Sigmoid colon (tissue), 7 donors: ENCODE measurements around the gene SAT1. TPM values are rescaled to one million over a fixed set of nuclear protein-coding genes. Genes with fewer than 3 reads are reported as not detected.

Source experiments
- DNase-seq: peaks from one replicate; pipeline ENCODE4 v3.0.0-alpha.2; 2019
- H3K27ac ChIP-seq, 4 donors: fragments of 200-600 bp; sonication (generic); one replicate each; pipeline ENCODE4 v1.5.1; 2016 to 2019; ENCODE audit warnings: mild to moderate bottlenecking in 1 of 4
- H3K27me3 ChIP-seq, 3 donors: fragments of 200-600 bp; sonication (generic); one replicate each; pipeline ENCODE4 v1.5.1; 2019; ENCODE audit warnings: mild to moderate bottlenecking in 1 of 3
- H3K36me3 ChIP-seq, 4 donors: fragments of 200-600 bp; sonication (generic); one replicate each; pipeline ENCODE4 v1.5.1; 2016 to 2019
- H3K4me1 ChIP-seq, 4 donors: fragments of 200-600 bp; sonication (generic); one replicate each; pipeline ENCODE4 v1.5.1; 2017 to 2019
- H3K4me3 ChIP-seq, 4 donors: fragments of 200-600 bp; sonication (generic); one replicate each; pipeline ENCODE4 v1.5.1; 2017 to 2019; ENCODE audit warnings: mild to moderate bottlenecking in 2 of 4, moderate library complexity in 1 of 4
- H3K9me3 ChIP-seq, 4 donors: fragments of 200-600 bp in 3 of 4; sonication (generic) in 3 of 4; one replicate each; pipeline versions ENCODE4 v1.5.1 to v1.6.1; 2013 to 2019
- CTCF ChIP-seq, 4 experiments: fragments of 450-650 bp in 3 of 4; fragments of 200-600 bp in 1 of 4; IDR thresholded peaks; one replicate each; pipeline ENCODE4 v1.5.1; 2016 to 2019; ENCODE audit warnings: antibody characterized with exemption in 4 of 4, mild to moderate bottlenecking in 3 of 4, moderate library complexity in 2 of 4
- EP300 ChIP-seq, 4 donors: sonication (generic); formaldehyde crosslinking; IDR thresholded peaks; one replicate each; pipeline ENCODE4 v1.6.1; 2017; ENCODE audit warnings: antibody characterized with exemption in 4 of 4
- POLR2A ChIP-seq, 2 donors: fragments of 450-650 bp; IDR thresholded peaks; one replicate each; pipeline ENCODE4 v1.6.1; 2016; ENCODE audit warnings: antibody characterized with exemption in 2 of 2, mild to moderate bottlenecking in 2 of 2, moderate library complexity in 2 of 2
- POLR2AphosphoS5 ChIP-seq, 4 donors: sonication (generic); formaldehyde crosslinking; IDR thresholded peaks; one replicate each; pipeline ENCODE4 v1.6.1; 2017; ENCODE audit warnings: antibody characterized with exemption in 4 of 4
- WGBS, 2 donors: extraction: QIAGEN DNeasy Blood & Tissue Kit; methylation state at CpG; one replicate each; pipeline ENCODE4 v1.1.7; 2013; 5-methylcytosine and 5-hydroxymethylcytosine counted together
- intact Hi-C: fragments of 100-400 bp; cut with DNase I; formaldehyde crosslinking; loops from one replicate; pipeline ENCODE4 v1.15.1; 2023
- polyA plus RNA-seq, 3 donors: library from polyadenylated mRNA; stranded (reverse); fragments of 200-250 nt; gene quantifications; one replicate each; pipeline ENCODE4 v1.2.3, GENCODE V29; 2013
- total RNA-seq, 4 donors: library from RNA; depleted of rRNA; stranded (reverse); fragments of >200 nt; gene quantifications; one replicate each; pipeline ENCODE4 v1.1.0, GENCODE V29; 2016
- donor health status: healthy with polysubstance abuse.
- donor health status: Bipolar disorder and iron deficiency.
- donor health status: healthy.

The SAT1 gene
- total and polyA plus RNA-seq, 7 donors = 321 to 1,356 (median 371) TPM

GRCh38 chrX:23783589-23784469 is 856 bp downstream of the SAT1 start:
- WGBS, 2 donors = 4 to 12% methylated on average over 21 of the region's 21 CpGs
- peaks cover 0 to 9% (median 0%) of the 10 kb centered on the region in 4 donors for H3K4me1 ChIP-seq
- no peak for DNase-seq
- TF ChIP-seq POLR2AphosphoS5 (IDR thresholded peaks at IDR 0.05) = no peak
- TF ChIP-seq CTCF (IDR thresholded peaks at IDR 0.05) = no peak
- TF ChIP-seq POLR2A (IDR thresholded peaks at IDR 0.05) = no peak
- TF ChIP-seq EP300 (IDR thresholded peaks at IDR 0.05) = no peak
- peak overlapping the region; percentile 70 to 74 (median 71) for H3K4me3 ChIP-seq
- no peaks in the 10 kb centered on the region for H3K27me3 ChIP-seq
- H3K27ac ChIP-seq = peak overlapping the region; percentile 91 to 96 (median 93)
- no peaks in the 10 kb centered on the region for H3K9me3 ChIP-seq
- intact Hi-C loops = loop anchor here (2.0 to 10.0 kb wide), 4 partner anchors 41 to 271 kb away; partner anchors contain the start of genes ACOT9 and EIF2S3
- peaks cover 0 to 12% (median 0%) of the 10 kb centered on the region in 4 donors for H3K36me3 ChIP-seq

GRCh38 chrX:23784470-23785331 is 1.7 kb downstream of the SAT1 start:
- intact Hi-C loops = loop anchor here (5.0 to 10.0 kb wide), 2 partner anchors 87 to 270 kb away; partner anchors contain the start of gene EIF2S3
- Histone ChIP-seq H3K36me3 (peaks cover 0 to 12% (median 0%) of the 10 kb centered on the region in 4 donors), H3K27me3 (no peaks in the 10 kb centered on the region), H3K4me1 (peaks cover 0 to 9% (median 0%) of the 10 kb centered on the region in 4 donors), H3K9me3 (no peaks in the 10 kb centered on the region), H3K27ac (peak overlapping the region; percentile 91 to 96 (median 93)), H3K4me3 (peak overlapping the region; percentile 70 to 74 (median 71))
- no peak for DNase-seq
- TF ChIP-seq EP300 (IDR thresholded peaks at IDR 0.05) (no peak), CTCF (IDR thresholded peaks at IDR 0.05) (no peak), POLR2A (IDR thresholded peaks at IDR 0.05) (peak in 1 of 2 donors; percentile 12), POLR2AphosphoS5 (IDR thresholded peaks at IDR 0.05) (peak in 2 of 4 donors; percentile 11 to 15)
- 9 to 41% methylated on average over 8 of the region's 8 CpGs for WGBS, 2 donors

- no peaks in the 10 kb centered on the region for H3K27me3 ChIP-seq
- H3K9me3 ChIP-seq = no peaks in the 10 kb centered on the region
- H3K4me1 ChIP-seq = peaks cover 0 to 9% (median 0%) of the 10 kb centered on the region in 4 donors
- 29 to 66% methylated on average over 2 of the region's 2 CpGs for WGBS, 2 donors
- TF ChIP-seq POLR2AphosphoS5 (IDR thresholded peaks at IDR 0.05) (no peak), CTCF (IDR thresholded peaks at IDR 0.05) (no peak), EP300 (IDR thresholded peaks at IDR 0.05) (no peak), POLR2A (IDR thresholded peaks at IDR 0.05) (peak in 1 of 2 donors; percentile 13)
- no peak for DNase-seq
- intact Hi-C loops = loop anchor here (10.0 kb wide), 1 partner anchor 269 kb away; the partner anchor contains the start of gene EIF2S3
- H3K27ac ChIP-seq = peak overlapping the region in 3 of 4 donors; percentile 91 to 96 (median 94)
- H3K36me3 ChIP-seq = peaks cover 0 to 12% (median 0%) of the 10 kb centered on the region in 4 donors
- peak overlapping the region in 2 of 4 donors; percentile 70 to 74 for H3K4me3 ChIP-seq
Observed at GRCh38 chrX:23785580-23785979, 2.6 kb downstream of the SAT1 start.

GRCh38 chrX:23786268-23786815 is 3.4 kb downstream of the SAT1 start:
- Histone ChIP-seq H3K4me3 (no peak overlapping the region), H3K27ac (peak overlapping the region in 2 of 4 donors; percentile 31 to 94), H3K27me3 (no peaks in the 10 kb centered on the region), H3K9me3 (no peaks in the 10 kb centered on the region), H3K4me1 (peaks cover 0 to 9% (median 0%) of the 10 kb centered on the region in 4 donors), H3K36me3 (peaks cover 0 to 12% (median 0%) of the 10 kb centered on the region in 4 donors)
- intact Hi-C loops = loop anchor here (10.0 kb wide), 1 partner anchor 268 kb away; the partner anchor contains the start of gene EIF2S3
- TF ChIP-seq CTCF (IDR thresholded peaks at IDR 0.05) (no peak), POLR2A (IDR thresholded peaks at IDR 0.05) (no peak), EP300 (IDR thresholded peaks at IDR 0.05) (no peak), POLR2AphosphoS5 (IDR thresholded peaks at IDR 0.05) (peak in 1 of 4 donors; percentile 13)
- no peak for DNase-seq
- 16 to 65% methylated on average over 11 of the region's 11 CpGs for WGBS, 2 donors
